DOHH2 (cell line): Measurements from ENCODE around the gene DIP2C.

ENCODE experiments used
- H3F3A ChIP-seq: fragments of 200-600 bp; sonication (generic), shearing (Covaris generic); 2 replicates; pipeline ENCODE4 v1.6.0; 2016; ENCODE audit warnings: antibody characterized with exemption, mild to moderate bottlenecking; ENCODE audit not compliant: control insufficient read depth, insufficient read depth
- H3K27ac ChIP-seq: fragments of 200-600 bp; sonication (generic); 2 replicates; pipeline ENCODE4 v1.5.1; 2014; ENCODE audit warnings: low read depth, mild to moderate bottlenecking, low read length, moderate library complexity
- H3K27me3 ChIP-seq: fragments of 200-600 bp; sonication (generic); 2 replicates; pipeline ENCODE4 v1.6.1; 2014; ENCODE audit warnings: mild to moderate bottlenecking, low read length, mixed read lengths; ENCODE audit not compliant: control insufficient read depth
- H3K36me3 ChIP-seq: fragments of 200-600 bp; sonication (generic); 2 replicates; pipeline ENCODE4 v1.6.1; 2014; ENCODE audit warnings: mild to moderate bottlenecking, low read length, moderate library complexity, mixed read lengths; ENCODE audit not compliant: control insufficient read depth
- H3K4me1 ChIP-seq: fragments of 200-600 bp; sonication (generic); 2 replicates; pipeline ENCODE4 v1.6.1; 2014; ENCODE audit warnings: mild to moderate bottlenecking, low read length, mixed read lengths; ENCODE audit not compliant: control insufficient read depth
- H3K4me2 ChIP-seq: fragments of 200-600 bp; sonication (generic); 2 replicates; pipeline ENCODE4 v1.6.0; 2014; ENCODE audit warnings: mild to moderate bottlenecking, low read length, moderate library complexity
- H3K4me3 ChIP-seq: fragments of 200-600 bp; sonication (generic); 2 replicates; pipeline ENCODE4 v1.5.1; 2014; ENCODE audit warnings: mild to moderate bottlenecking, low read length, mixed read lengths
- H3K79me2 ChIP-seq: fragments of 200-600 bp; sonication (generic); 2 replicates; pipeline ENCODE4 v1.6.1; 2014; ENCODE audit warnings: mild to moderate bottlenecking, low read length, mixed read lengths; ENCODE audit not compliant: control insufficient read depth
- H3K9me2 ChIP-seq: fragments of 200-600 bp; sonication (generic); replicated peaks from 2 replicates; pipeline ENCODE4 v1.6.1; 2014; ENCODE audit warnings: mild to moderate bottlenecking, low read length, mixed read lengths; ENCODE audit not compliant: control insufficient read depth
- H3K9me3 ChIP-seq: fragments of 200-600 bp; sonication (generic); 2 replicates; pipeline ENCODE4 v1.6.1; 2014; ENCODE audit warnings: antibody characterized with exemption, low read length, mixed read lengths; ENCODE audit not compliant: control insufficient read depth, insufficient read depth
- H4K20me1 ChIP-seq: fragments of 200-600 bp; sonication (generic); 2 replicates; pipeline ENCODE4 v1.6.0; 2014; ENCODE audit warnings: low read depth, mild to moderate bottlenecking, antibody characterized with exemption, low read length, moderate library complexity; ENCODE audit not compliant: control insufficient read depth, insufficient read depth
- EZH2phosphoT487 ChIP-seq: fragments of 200-600 bp; sonication (generic); IDR thresholded peaks from 2 replicates; pipeline ENCODE4 v1.6.1; 2017; ENCODE audit warnings: borderline replicate concordance, mild to moderate bottlenecking, antibody characterized with exemption, low read length, moderate library complexity, mixed read lengths
- TF ChIP-seq, protein P1 (sequence below): fragments of 200-600 bp; sonication (generic); IDR thresholded peaks from one replicate; pipeline ENCODE4 v1.5.1; 2014; ENCODE audit warnings: antibody characterized with exemption, mild to moderate bottlenecking, low read depth, low read length; ENCODE audit not compliant: poor library complexity, severe bottlenecking

DIP2C gene

DNA sequence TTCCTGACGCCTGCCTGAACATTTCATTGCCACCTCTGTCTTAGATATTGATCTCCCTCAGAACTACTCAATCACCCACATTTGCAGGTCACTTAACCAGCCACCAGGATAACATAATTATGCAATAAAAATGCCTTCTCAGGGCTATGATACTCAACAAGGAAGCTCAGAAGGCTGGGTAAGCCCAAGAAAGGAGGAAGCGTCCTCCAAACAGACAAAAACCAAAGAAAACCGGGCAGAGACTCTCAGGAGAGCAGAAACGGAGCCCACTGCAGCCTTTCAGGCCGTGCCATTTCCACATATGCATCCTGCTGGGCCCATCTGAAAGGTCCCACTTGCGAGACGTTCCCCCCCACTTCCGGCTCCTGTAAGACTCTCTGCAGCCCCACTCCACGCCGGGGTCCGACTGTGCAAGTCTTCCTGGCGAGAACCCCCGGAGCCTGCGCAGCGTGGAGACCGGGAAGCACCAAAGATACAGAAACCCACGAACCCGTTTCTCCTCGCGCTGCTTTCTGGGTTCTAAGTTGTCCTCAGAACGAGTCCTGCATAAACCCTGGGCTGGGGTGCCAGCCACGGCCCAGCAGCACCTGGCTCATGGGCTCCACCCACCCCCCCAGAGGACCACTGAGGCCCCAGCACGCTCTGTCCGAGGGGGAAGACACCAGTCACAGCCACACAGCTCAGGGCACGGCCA, 83.7 kb downstream of the DIP2C start:
- Histone ChIP-seq H3K27me3 (no peaks in the 10 kb centered on the region), H4K20me1 (no peaks in the 10 kb centered on the region), H3K4me2 (no peak overlapping the region), H3K36me3 (no peaks in the 10 kb centered on the region), H3F3A (peaks cover 15% of the 10 kb centered on the region), H3K27ac (no peak overlapping the region), H3K9me2 (no peaks in the 10 kb centered on the region), H3K4me3 (no peak overlapping the region), H3K4me1 (peaks cover 12% of the 10 kb centered on the region), H3K79me2 (no peaks in the 10 kb centered on the region), H3K9me3 (no peaks in the 10 kb centered on the region)
- TF ChIP-seq, protein P1, sequence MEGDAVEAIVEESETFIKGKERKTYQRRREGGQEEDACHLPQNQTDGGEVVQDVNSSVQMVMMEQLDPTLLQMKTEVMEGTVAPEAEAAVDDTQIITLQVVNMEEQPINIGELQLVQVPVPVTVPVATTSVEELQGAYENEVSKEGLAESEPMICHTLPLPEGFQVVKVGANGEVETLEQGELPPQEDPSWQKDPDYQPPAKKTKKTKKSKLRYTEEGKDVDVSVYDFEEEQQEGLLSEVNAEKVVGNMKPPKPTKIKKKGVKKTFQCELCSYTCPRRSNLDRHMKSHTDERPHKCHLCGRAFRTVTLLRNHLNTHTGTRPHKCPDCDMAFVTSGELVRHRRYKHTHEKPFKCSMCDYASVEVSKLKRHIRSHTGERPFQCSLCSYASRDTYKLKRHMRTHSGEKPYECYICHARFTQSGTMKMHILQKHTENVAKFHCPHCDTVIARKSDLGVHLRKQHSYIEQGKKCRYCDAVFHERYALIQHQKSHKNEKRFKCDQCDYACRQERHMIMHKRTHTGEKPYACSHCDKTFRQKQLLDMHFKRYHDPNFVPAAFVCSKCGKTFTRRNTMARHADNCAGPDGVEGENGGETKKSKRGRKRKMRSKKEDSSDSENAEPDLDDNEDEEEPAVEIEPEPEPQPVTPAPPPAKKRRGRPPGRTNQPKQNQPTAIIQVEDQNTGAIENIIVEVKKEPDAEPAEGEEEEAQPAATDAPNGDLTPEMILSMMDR: no peak
- no peak for TF ChIP-seq EZH2phosphoT487

DNA sequence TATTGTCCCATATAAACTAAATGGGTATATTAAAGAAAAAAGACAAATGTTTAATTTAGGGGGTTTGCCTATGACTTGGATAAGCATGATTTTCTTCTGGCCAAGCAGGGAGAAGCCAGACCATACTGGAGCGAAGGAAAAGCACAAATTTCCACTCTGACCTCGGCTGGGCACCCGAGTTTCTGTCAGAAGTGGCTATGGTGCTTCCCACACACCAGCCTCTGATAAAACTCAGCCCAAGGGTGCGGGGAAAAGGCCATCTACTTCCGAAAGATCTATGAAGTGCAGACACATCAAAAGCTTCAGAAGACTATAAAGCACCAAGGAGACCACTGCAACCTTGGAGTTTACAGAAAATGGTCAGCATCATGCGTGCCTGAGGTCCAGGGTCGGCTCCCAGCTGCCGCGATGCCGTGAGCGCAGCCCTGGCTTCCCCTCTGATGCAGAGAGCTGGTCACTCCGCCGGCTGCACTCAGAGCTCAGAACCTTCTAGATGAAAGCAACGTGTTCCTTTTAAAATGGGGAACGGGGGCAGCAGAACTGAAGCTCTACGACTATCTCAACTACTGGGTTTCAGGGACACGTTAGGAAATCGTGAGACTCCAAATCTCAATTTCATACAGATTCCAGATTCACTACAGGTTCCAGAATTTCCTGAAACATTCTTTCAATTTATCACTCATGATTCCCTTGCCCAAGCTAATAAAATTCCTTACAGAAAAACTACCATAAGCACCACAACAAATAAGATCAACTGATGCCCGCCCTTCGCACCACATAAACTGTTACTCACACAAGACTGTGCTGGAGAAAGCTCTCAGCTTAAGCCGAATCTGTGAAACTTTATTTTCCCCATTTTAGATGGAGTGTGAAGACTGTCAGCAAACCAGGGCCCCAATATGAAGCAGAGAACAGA, 84.5 kb downstream of the DIP2C start:
- Histone ChIP-seq H3K4me1 (peaks cover 14% of the 10 kb centered on the region), H3K27ac (no peak overlapping the region), H3K27me3 (no peaks in the 10 kb centered on the region), H3K9me2 (no peaks in the 10 kb centered on the region), H3F3A (peaks cover 14% of the 10 kb centered on the region), H3K79me2 (no peaks in the 10 kb centered on the region), H3K36me3 (no peaks in the 10 kb centered on the region), H4K20me1 (no peaks in the 10 kb centered on the region), H3K4me3 (no peak overlapping the region), H3K4me2 (no peak overlapping the region), H3K9me3 (no peaks in the 10 kb centered on the region)
- TF ChIP-seq EZH2phosphoT487: no peak
- TF ChIP-seq, protein P1: no peak

DNA sequence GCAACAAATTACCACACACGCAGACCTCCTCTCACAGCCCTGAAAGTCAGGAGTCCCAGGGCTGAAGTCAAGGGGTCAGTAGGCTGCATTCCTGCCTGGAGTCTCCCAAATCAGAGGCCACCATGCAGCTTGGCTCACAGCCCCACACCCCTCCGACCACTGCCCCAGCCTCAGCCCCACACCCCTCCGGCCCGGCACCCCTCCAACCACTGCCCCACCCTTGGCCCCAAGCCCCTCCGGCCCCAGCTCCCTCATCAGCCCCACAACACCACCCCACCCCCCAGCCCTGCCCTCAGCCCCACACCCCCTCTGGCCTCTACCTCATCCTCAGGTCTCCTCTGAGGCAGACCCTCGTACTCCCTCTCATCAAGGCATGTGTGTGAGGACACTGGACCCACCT, 85.7 kb downstream of the DIP2C start:
- Histone ChIP-seq H3K36me3 (no peaks in the 10 kb centered on the region), H3K4me1 (peaks cover 6% of the 10 kb centered on the region), H3K4me3 (no peak overlapping the region), H3K9me2 (no peaks in the 10 kb centered on the region), H3K4me2 (no peak overlapping the region), H3K9me3 (no peaks in the 10 kb centered on the region), H3F3A (peaks cover 2% of the 10 kb centered on the region), H4K20me1 (no peaks in the 10 kb centered on the region), H3K27me3 (no peaks in the 10 kb centered on the region), H3K27ac (no peak overlapping the region), H3K79me2 (no peaks in the 10 kb centered on the region)
- TF ChIP-seq EZH2phosphoT487: no peak
- TF ChIP-seq, protein P1: no peak
